ENCODE measurements around the gene USP40. TPM values are rescaled to one million over a fixed set of nuclear protein-coding genes. Genes with fewer than 3 reads are reported as not detected.
A peak's percentile ranks its signal among the peaks of the same experiment; 100 is the strongest.
"Not testable (repeated sequence)": the region's sequence is repeated elsewhere in the genome, so short reads cannot be mapped to it uniquely, and the experiment has no call there.

USP40 gene
- total and polyA plus RNA-seq, 9 of the 15 experiments (the other 6 are each of a cell fraction or from before 2014, with no cell fraction given) = 5.5 to 15.0 (median 9.3) TPM

DNA sequence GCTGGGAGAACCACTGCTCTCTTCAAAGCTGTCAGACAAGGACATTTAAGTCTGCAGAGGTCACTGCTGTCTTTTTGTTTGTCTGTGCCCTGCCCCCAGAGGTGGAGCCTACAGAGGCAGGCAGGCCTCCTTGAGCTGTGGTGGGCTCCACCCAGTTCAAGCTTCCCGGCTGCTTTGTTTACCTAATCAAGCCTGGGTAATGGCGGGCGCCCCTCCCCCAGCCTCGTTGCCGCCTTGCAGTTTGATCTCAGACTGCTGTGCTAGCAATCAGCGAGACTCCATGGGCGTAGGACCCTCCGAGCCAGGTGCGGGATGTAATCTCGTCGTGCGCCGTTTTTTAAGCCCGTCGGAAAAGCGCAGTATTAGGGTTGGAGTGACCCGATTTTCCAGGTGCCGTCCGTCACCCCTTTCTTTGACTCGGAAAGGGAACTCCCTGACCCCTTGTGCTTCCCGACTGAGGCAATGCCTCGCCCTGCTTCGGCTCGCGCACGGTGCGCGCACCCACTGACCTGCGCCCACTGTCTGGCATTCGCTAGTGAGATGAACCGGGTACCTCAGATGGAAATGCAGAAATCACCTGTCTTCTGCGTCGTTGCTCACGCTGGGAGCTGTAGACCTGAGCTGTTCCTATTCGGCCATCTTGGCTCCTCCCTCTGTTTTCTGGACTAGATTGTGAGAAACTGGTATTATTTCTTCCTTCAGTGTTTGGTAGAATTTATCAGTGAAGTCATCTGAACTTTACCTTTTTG, 16.8 kb upstream of the USP40 start (continued):
- TF ChIP-seq, protein P1, sequence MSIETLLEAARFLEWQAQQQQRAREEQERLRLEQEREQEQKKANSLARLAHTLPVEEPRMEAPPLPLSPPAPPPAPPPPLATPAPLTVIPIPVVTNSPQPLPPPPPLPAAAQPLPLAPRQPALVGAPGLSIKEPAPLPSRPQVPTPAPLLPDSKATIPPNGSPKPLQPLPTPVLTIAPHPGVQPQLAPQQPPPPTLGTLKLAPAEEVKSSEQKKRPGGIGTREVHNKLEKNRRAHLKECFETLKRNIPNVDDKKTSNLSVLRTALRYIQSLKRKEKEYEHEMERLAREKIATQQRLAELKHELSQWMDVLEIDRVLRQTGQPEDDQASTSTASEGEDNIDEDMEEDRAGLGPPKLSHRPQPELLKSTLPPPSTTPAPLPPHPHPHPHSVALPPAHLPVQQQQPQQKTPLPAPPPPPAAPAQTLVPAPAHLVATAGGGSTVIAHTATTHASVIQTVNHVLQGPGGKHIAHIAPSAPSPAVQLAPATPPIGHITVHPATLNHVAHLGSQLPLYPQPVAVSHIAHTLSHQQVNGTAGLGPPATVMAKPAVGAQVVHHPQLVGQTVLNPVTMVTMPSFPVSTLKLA (conservative IDR thresholded peaks at IDR 0.05) = 0 out of 4 replicates have a peak, but pooled peaks of 1 of the 2 experiments have one; percentile 50
- TF ChIP-seq MEIS2 (IDR thresholded peaks at IDR 0.05; ENCODE audit: partially characterized antibody) (peak; percentile 8), POLR2A (conservative IDR thresholded peaks at IDR 0.05) (peak; percentile 44; the same call in 1 of the 2 replicates), NFRKB (IDR thresholded peaks at IDR 0.05; ENCODE audit: low read depth) (peak; percentile 69; the same call in 1 of the 2 replicates), EP400 (IDR thresholded peaks at IDR 0.05) (peak; percentile 71), POLR2H (tag; IDR thresholded peaks at IDR 0.05; ENCODE audit: low read depth) (0 out of 2 replicates have a peak, but pooled peaks have one; percentile 40), FOXA3 (CRISPR knock-in tag; conservative IDR thresholded peaks at IDR 0.05 in 1 of 2, IDR thresholded peaks at IDR 0.05 in 1 of 2) (peak in 1 of 2 experiments; percentile 69; a peak in 2 of 4 replicates), RBFOX2 (IDR thresholded peaks at IDR 0.05; ENCODE audit: low read depth, low read length) (peak; percentile 47; the same call in 1 of the 2 replicates)

- CTCF ChIA-PET (ENCODE audit: low intra/inter-chr PET ratio); FAIRE-seq; DNase-seq (ENCODE audit: extremely low read depth in 1 of 4, low spot score in 3 of 4); H3K27me3 ChIP-seq (ENCODE audit: control insufficient read depth in 2 of 2, insufficient read depth in 2 of 2, low read length in 2 of 2); H3K4me3 ChIP-seq; intact Hi-C loops (cut with micrococcal nuclease); H4K20me1 ChIP-seq (replicated peaks; ENCODE audit: control insufficient read depth, insufficient read depth, low read length); H3K4me2 ChIP-seq (ENCODE audit: insufficient read depth, low read length); H2AFZ ChIP-seq (ENCODE audit: low read depth, low read length); ATAC-seq; H3K9ac ChIP-seq (ENCODE audit: insufficient read depth in 1 of 2, low read depth in 2 of 2, low read length in 2 of 2); H3K27ac ChIP-seq (ENCODE audit: extremely low read depth, low read depth, low read length); H3K9me3 ChIP-seq (replicated peaks; ENCODE audit: control insufficient read depth, insufficient read depth, low read depth, low read length); POLR2A ChIA-PET; H3K36me3 ChIP-seq (ENCODE audit: control insufficient read depth, insufficient read depth, low read length); H3K4me1 ChIP-seq (replicated peaks in 1 of 2; ENCODE audit: control insufficient read depth in 2 of 2, insufficient read depth in 2 of 2, low read length in 2 of 2); H3K79me2 ChIP-seq (ENCODE audit: control insufficient read depth, insufficient read depth, low read length); H3K9me1 ChIP-seq (ENCODE audit: control insufficient read depth, insufficient read depth, low read length); in situ Hi-C loops (cut with MboI); BruUV-seq (replicated peaks): not testable (repeated sequence)
- 20% methylated on average over 3 of the region's 5 CpGs for WGBS (ENCODE audit: insufficient coverage, low coverage, missing lambda C conversion rate)
Observed at GRCh38 chr2:233577341-233577740, 10.8 kb upstream of the USP40 start.
